GM12874 (cell line): Measurements from ENCODE around the gene LIMK2.

Source experiments
- TF ChIP-seq, protein P1 (sequence below): IDR thresholded peaks from 2 replicates; pipeline ENCODE4 v1.5.1; 2011; ENCODE audit warnings: low read depth, mild to moderate bottlenecking, control low read depth, low read length, moderate library complexity; ENCODE audit not compliant: insufficient read depth

The LIMK2 gene

GRCh38 chr22:31246687-31247086 lies 34.6 kb downstream of the LIMK2 start:
- TF ChIP-seq, protein P1, sequence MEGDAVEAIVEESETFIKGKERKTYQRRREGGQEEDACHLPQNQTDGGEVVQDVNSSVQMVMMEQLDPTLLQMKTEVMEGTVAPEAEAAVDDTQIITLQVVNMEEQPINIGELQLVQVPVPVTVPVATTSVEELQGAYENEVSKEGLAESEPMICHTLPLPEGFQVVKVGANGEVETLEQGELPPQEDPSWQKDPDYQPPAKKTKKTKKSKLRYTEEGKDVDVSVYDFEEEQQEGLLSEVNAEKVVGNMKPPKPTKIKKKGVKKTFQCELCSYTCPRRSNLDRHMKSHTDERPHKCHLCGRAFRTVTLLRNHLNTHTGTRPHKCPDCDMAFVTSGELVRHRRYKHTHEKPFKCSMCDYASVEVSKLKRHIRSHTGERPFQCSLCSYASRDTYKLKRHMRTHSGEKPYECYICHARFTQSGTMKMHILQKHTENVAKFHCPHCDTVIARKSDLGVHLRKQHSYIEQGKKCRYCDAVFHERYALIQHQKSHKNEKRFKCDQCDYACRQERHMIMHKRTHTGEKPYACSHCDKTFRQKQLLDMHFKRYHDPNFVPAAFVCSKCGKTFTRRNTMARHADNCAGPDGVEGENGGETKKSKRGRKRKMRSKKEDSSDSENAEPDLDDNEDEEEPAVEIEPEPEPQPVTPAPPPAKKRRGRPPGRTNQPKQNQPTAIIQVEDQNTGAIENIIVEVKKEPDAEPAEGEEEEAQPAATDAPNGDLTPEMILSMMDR = no peak

DNA sequence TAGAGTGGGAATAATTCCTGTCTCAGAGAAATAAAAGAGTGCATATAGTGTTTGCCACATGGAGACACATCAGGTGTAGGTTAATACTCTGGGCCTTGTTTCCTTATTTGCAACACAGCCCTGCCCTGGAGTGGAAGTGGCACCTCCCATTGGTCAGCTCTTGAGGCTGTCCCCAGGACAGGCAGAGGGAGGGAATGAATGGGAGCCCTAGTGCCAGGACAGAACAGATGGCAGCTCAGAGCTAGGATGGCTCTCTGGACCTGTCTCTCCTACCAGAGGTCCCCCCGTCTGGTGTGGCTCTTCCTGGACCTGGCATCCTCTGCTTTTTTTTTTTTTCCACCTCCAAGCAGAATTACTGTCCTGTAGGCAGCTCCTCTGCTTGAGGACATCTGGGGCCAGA lies 35.6 kb downstream of the LIMK2 start:
- TF ChIP-seq, protein P1 = no peak

DNA sequence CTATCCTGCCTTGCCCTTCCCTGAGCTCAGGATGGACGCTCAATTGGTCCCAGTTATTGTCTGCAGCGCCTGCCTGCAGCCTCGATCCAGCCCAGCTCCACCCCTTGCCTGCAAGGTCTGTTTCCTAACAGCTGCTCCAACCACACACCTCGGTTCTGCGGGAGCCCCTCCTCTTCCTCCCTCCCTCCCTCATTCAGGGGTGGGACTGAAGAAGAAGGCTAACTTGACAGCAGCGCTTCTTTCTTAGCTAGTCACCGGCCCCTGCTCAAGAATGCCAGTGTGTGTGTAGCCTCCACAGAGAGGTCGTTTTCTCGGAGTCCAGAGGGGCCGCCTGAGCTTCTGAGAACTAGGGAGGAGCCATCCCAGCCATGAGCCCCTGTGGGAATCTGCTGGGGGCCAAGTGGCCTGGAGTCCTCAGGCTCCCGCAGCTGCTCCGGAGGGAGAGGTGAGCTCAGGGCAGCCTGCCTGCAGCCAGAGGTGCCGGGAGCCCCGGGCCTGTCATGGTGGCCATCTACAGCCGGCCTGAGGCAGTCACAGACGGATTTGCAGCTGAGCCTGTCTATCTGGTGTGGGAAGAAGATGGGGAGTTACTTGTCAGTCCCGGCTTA lies 36.1 kb downstream of the LIMK2 start:
- TF ChIP-seq, protein P1 = no peak

DNA sequence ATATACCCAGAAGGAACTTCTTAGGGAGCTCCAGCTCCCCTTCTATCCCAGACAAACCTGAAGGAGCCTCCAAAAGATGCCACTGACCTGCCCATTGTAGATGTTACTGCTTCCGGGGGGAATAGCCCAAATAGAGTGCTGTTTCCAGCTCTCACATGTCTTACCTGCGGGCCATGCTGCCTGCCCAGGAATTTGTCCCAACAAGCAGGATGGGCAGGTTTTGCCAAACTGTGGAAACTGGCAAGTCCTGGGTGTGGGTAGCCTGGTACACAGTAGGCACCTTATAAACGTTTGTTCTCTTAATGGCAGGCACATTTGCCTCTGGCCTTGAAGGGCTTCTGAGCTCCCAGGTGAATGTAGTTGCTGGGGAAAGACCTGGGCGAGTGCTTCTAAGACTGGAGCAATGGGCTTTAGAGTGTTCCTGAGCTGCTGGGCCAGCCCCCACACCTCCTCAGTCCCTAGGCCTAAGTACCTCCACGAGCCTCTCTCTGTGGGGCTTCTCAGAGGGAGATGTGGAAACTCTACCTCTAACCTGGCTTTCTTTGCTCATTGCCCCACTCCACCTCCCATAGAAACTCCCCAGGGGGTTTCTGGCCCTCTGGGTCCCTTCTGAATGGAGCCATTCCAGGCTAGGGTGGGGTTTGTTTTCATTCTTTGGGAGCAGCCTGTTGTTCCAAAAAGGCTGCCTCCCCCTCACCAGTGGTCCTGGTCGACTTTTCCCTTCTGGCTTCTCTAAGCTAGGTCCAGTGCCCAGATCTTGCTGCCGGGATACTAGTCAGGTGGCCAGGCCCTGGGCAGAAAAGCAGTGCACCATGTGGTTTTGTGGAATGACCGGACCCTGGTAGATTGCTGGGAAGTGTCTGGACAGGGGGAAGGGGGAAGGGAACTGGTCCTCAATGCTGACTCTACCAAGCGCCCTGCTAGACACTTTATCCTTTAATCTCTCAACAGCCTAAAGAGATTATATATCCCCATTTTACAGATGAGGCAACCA lies 37.2 kb downstream of the LIMK2 start:
- TF ChIP-seq, protein P1 = no peak

- TF ChIP-seq, protein P1 = no peak
These were observed 38.9 kb downstream of the LIMK2 start for GRCh38 chr22:31250740-31251600.

GRCh38 chr22:31253949-31254348 lies 41.9 kb downstream of the LIMK2 start:
- TF ChIP-seq, protein P1 = no peak

DNA sequence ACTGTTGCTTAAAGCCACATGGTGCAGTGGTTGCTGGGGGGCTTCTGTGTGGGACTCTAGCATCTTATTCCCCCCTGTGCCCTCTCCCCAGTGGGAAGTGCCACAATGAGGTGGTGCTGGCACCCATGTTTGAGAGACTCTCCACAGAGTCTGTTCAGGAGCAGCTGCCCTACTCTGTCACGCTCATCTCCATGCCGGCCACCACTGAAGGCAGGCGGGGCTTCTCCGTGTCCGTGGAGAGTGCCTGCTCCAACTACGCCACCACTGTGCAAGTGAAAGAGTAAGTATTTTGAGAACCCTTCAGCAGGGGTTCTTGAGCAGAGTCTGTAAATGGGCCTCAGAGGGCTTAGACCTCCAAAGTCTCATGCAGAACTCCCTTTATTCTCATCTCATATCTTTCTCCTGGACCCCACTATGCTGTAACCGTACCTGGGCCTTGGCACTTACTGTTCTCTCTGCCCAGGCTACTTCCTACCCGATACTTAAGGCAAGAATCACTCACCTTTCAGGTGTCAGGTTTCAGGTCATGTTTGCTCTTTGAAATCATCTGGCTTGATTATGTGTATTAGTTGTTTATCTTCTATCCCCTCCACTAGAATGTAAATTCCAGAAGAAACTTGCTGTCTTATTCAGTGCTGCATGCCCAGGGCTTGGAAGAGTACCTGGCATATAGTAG lies 47.8 kb downstream of the LIMK2 start:
- TF ChIP-seq, protein P1 = no peak
